A549 (cell line): ENCODE data around the gene TCOF1. TPM values are rescaled to one million over a fixed set of nuclear protein-coding genes. Genes with fewer than 3 reads are reported as not detected.
A peak's percentile ranks its signal among the peaks of the same experiment; 100 is the strongest.

Experiments
- ATAC-seq, 2 experiments: fragments of 200-7000 bp in 1 of 2; fragments of >200 bp in 1 of 2; cut with Nextera tagmentation in 1 of 2; cut with Tn5 transposase in 1 of 2; 3 replicates each; pipeline versions ENCODE4 v1.8.0 to v1.9.1; 2018 to 2020; ENCODE audit warnings: mild to moderate bottlenecking in 1 of 2, moderate library complexity in 1 of 2
- CTCF ChIA-PET: fragments of 300-600 bp; sonication (Branson Sonifier 250); formaldehyde crosslinking; extraction: SDS; loops from one replicate; lab custom pipeline; 2021; ENCODE audit warnings: antibody characterized with exemption, inconsistent platforms; lab: Yijun Ruan, JAX
- POLR2A ChIA-PET: fragments of 350-600 bp; formaldehyde crosslinking; extraction: SDS; loops from one replicate; lab custom pipeline; 2021; ENCODE audit warnings: antibody characterized with exemption, inconsistent platforms; lab: Yijun Ruan, JAX
- DNase-seq, 2 experiments: peaks; one replicate each; pipeline versions ENCODE4 v3.0.0 to v3.0.0-alpha.2; 2011 to 2016; ENCODE audit warnings: low read depth in 1 of 2, low spot score in 1 of 2
- FAIRE-seq: peaks from 2 replicates; lab custom pipeline; 2011; peaks lifted over from hg19 to GRCh38; lab: Jason Lieb, UNC
- H3K27ac ChIP-seq, 2 experiments: fragments of >200 bp; sonication (Bioruptor Twin); formaldehyde crosslinking; 3 replicates each; pipeline ENCODE4 v1.5.1; 2016 to 2017
- H3K4me1 ChIP-seq: fragments of >200 bp; sonication (Bioruptor Twin); formaldehyde crosslinking; 3 replicates; pipeline ENCODE4 v1.6.1; 2016
- H3K4me2 ChIP-seq: fragments of >200 bp; sonication (Bioruptor Twin); formaldehyde crosslinking; 3 replicates; pipeline ENCODE4 v1.6.1; 2016
- H3K4me3 ChIP-seq: fragments of >200 bp; sonication (Bioruptor Twin); formaldehyde crosslinking; 3 replicates; pipeline ENCODE4 v1.5.1; 2016
- H3K9me3 ChIP-seq: fragments of >200 bp; sonication (Bioruptor Twin); formaldehyde crosslinking; 3 replicates; pipeline ENCODE4 v1.6.1; 2016
- ATOH8 ChIP-seq: fragments of 250-450 bp; sonication (Bioruptor Pico); IDR thresholded peaks from 2 replicates; pipeline ENCODE4 v1.5.0; 2020; ENCODE audit warnings: low read depth, mild to moderate bottlenecking, moderate library complexity
- BHLHE40 ChIP-seq: IDR thresholded peaks from 2 replicates; pipeline ENCODE4 v1.6.1; 2012; ENCODE audit warnings: low read depth, low read length, inconsistent platforms
- CBX2 ChIP-seq: fragments of 200-600 bp; sonication (generic); IDR thresholded peaks from 2 replicates; pipeline ENCODE4 v1.6.1; 2016; ENCODE audit warnings: low read depth, mild to moderate bottlenecking, borderline replicate concordance
- CBX8 ChIP-seq: fragments of 200-600 bp; sonication (generic); IDR thresholded peaks from 2 replicates; pipeline ENCODE4 v1.6.1; 2016
- CEBPB ChIP-seq, 2 experiments: fragments of >200 bp in 1 of 2; sonication (Bioruptor Twin) in 1 of 2; formaldehyde crosslinking in 1 of 2; IDR thresholded peaks; 2 replicates each; pipeline ENCODE4 v1.6.1; 2012 to 2016
- CHD2 ChIP-seq: fragments of 150-350 bp; IDR thresholded peaks from 2 replicates; pipeline ENCODE4 v1.6.1; 2014; ENCODE audit warnings: low read length; ENCODE audit not compliant: partially characterized antibody
- CTCF ChIP-seq: fragments of >200 bp; sonication (Bioruptor Twin); formaldehyde crosslinking; IDR thresholded peaks from 3 replicates; pipeline ENCODE4 v1.5.1; 2016
- EHF ChIP-seq: fragments of 250-450 bp; sonication (Bioruptor Pico); IDR thresholded peaks from 2 replicates; pipeline ENCODE4 v1.5.0; 2020; ENCODE audit warnings: mild to moderate bottlenecking
- ELK1 ChIP-seq: fragments of 150-350 bp; IDR thresholded peaks from 2 replicates; pipeline ENCODE4 v1.6.1; 2014; ENCODE audit warnings: low read depth, mild to moderate bottlenecking, low read length
- EP300 ChIP-seq, 2 experiments: fragments of >200 bp; sonication (Bioruptor Twin); formaldehyde crosslinking; IDR thresholded peaks; 2 replicates in 1 of 2; 3 replicates in 1 of 2; pipeline ENCODE4 v1.6.1; 2016 to 2017
- ESRRA ChIP-seq: fragments of 150-350 bp; IDR thresholded peaks from 2 replicates; pipeline ENCODE4 v1.6.1; 2014; ENCODE audit warnings: mild to moderate bottlenecking, low read length, borderline replicate concordance
- FOSB ChIP-seq: fragments of 250-450 bp; sonication (Bioruptor Pico); IDR thresholded peaks from 2 replicates; pipeline ENCODE4 v1.5.0; 2020; ENCODE audit warnings: mild to moderate bottlenecking, moderate library complexity
- FOSL2 ChIP-seq, 2 experiments: fragments of 450-650 bp in 1 of 2; fragments of >200 bp in 1 of 2; sonication (Bioruptor Twin) in 1 of 2; formaldehyde crosslinking; IDR thresholded peaks; 2 replicates each; pipeline versions ENCODE4 v1.5.0 to v1.6.1; 2016 to 2020; ENCODE audit warnings: mild to moderate bottlenecking in 1 of 2, moderate library complexity in 1 of 2
- HES2 ChIP-seq: fragments of >200 bp; sonication (Bioruptor Twin); formaldehyde crosslinking; IDR thresholded peaks from 2 replicates; pipeline ENCODE4 v1.6.1; 2016
- HEYL ChIP-seq: fragments of 250-450 bp; sonication (Bioruptor Pico); IDR thresholded peaks from 2 replicates; pipeline ENCODE4 v1.8.0; 2021; ENCODE audit warnings: mild to moderate bottlenecking, moderate library complexity
- HOXA7 ChIP-seq: fragments of 250-450 bp; sonication (Bioruptor Pico); IDR thresholded peaks from 2 replicates; pipeline ENCODE4 v1.5.0; 2020; ENCODE audit warnings: mild to moderate bottlenecking, moderate library complexity
- HOXB5 ChIP-seq: fragments of 250-450 bp; sonication (Bioruptor Pico); IDR thresholded peaks from 2 replicates; pipeline ENCODE4 v1.5.0; 2020; ENCODE audit warnings: mild to moderate bottlenecking, moderate library complexity
- JUN ChIP-seq, 2 experiments: fragments of >200 bp; sonication (Bioruptor Twin); formaldehyde crosslinking; IDR thresholded peaks; 2 replicates in 1 of 2; 3 replicates in 1 of 2; pipeline ENCODE4 v1.6.1; 2016 to 2017
- KDM1A ChIP-seq: fragments of 200-600 bp; sonication (generic); IDR thresholded peaks from 2 replicates; pipeline ENCODE4 v1.6.1; 2016; ENCODE audit warnings: low read depth, mild to moderate bottlenecking
- KDM5A ChIP-seq: fragments of 200-600 bp; sonication (generic); IDR thresholded peaks from 2 replicates; pipeline ENCODE4 v1.6.1; 2016; ENCODE audit warnings: antibody characterized with exemption, mild to moderate bottlenecking
- MAFK ChIP-seq: fragments of 450-650 bp; IDR thresholded peaks from 2 replicates; pipeline ENCODE4 v1.6.1; 2014; ENCODE audit not compliant: partially characterized antibody
- MAX ChIP-seq: IDR thresholded peaks from 2 replicates; pipeline ENCODE4 v1.6.1; 2012
- MYC ChIP-seq: IDR thresholded peaks from 2 replicates; pipeline ENCODE4 v1.6.1; 2012; ENCODE audit warnings: mild to moderate bottlenecking, inconsistent platforms, low read length, improper control_type of control experiment, borderline replicate concordance
- PBX3 ChIP-seq: IDR thresholded peaks from 2 replicates; pipeline ENCODE4 v1.6.1; 2012
- PHF8 ChIP-seq: fragments of 200-600 bp; sonication (generic); IDR thresholded peaks from 2 replicates; pipeline ENCODE4 v1.6.1; 2016; ENCODE audit warnings: low read depth, mild to moderate bottlenecking, antibody characterized with exemption, moderate library complexity, borderline replicate concordance
- POLR2A ChIP-seq: IDR thresholded peaks from 2 replicates; pipeline ENCODE4 v1.6.1; 2012; ENCODE audit warnings: mild to moderate bottlenecking, low read length
- RAD21 ChIP-seq, 2 experiments: fragments of >200 bp in 1 of 2; sonication (Bioruptor Twin) in 1 of 2; formaldehyde crosslinking in 1 of 2; IDR thresholded peaks in 1 of 2; conservative IDR thresholded peaks in 1 of 2; 2 replicates in 1 of 2; 3 replicates in 1 of 2; pipeline ENCODE4 v1.6.1; 2012 to 2018; ENCODE audit warnings: inconsistent platforms in 1 of 2
- RARB ChIP-seq: fragments of 250-450 bp; sonication (Bioruptor Pico); IDR thresholded peaks from 2 replicates; pipeline ENCODE4 v1.8.0; 2021; ENCODE audit warnings: mild to moderate bottlenecking, moderate library complexity
- REST ChIP-seq: fragments of 200-600 bp; sonication (generic); IDR thresholded peaks from 2 replicates; pipeline ENCODE4 v1.6.1; 2016; ENCODE audit warnings: antibody characterized with exemption, mild to moderate bottlenecking, moderate library complexity
- SMC3 ChIP-seq: fragments of >200 bp; sonication (Bioruptor Twin); formaldehyde crosslinking; IDR thresholded peaks from 3 replicates; pipeline ENCODE4 v1.6.1; 2018; ENCODE audit warnings: inconsistent platforms
- SREBF2 ChIP-seq: fragments of 450-650 bp; IDR thresholded peaks from 2 replicates; pipeline ENCODE4 v1.6.1; 2014; ENCODE audit warnings: mild to moderate bottlenecking, moderate library complexity
- USF2 ChIP-seq: fragments of 450-650 bp; IDR thresholded peaks from 2 replicates; pipeline ENCODE4 v1.6.1; 2014; ENCODE audit warnings: antibody characterized with exemption
- ZSCAN20 ChIP-seq: fragments of 250-450 bp; sonication (Bioruptor Pico); IDR thresholded peaks from 2 replicates; pipeline ENCODE4 v1.8.0; 2022; ENCODE audit warnings: mild to moderate bottlenecking, moderate library complexity
- WGBS: methylation state at CpG from one replicate; pipeline ENCODE4 v1.1.6; 2017; ENCODE audit errors: missing lambda C conversion rate; 5-methylcytosine and 5-hydroxymethylcytosine counted together
- polyA plus RNA-seq, 4 experiments: library from polyadenylated mRNA; depleted of rRNA in 3 of 4; stranded (reverse); fragments of >200 nt; fragmentation: RNase III in 1 of 4; extraction: RNeasy Plus Mini Kit Qiagen cat#74134 plus additional on column Dnase treatment in 1 of 4; gene quantifications; 2 replicates in 3 of 4; 3 replicates in 1 of 4; pipeline ENCODE4 v1.2.3, GENCODE V29; 2011 to 2017

The TCOF1 gene
- polyA plus RNA-seq, 2 of the 4 experiments (the other 2 are of a cell fraction) = 17.5 to 47.1 TPM

- no peaks in the 10 kb centered on the region for H3K9me3 ChIP-seq
- ATAC-seq (peak in 1 of 2 experiments; percentile 5; a peak in 2 of 6 replicates), FAIRE-seq (no peak), DNase-seq (no peak)
- no peak overlapping the region for H3K27ac ChIP-seq
- H3K4me1 ChIP-seq = peaks cover 32% of the 10 kb centered on the region
- WGBS = 90% methylated on average over 6 of the region's 6 CpGs
- no peak overlapping the region for H3K4me2 ChIP-seq
- ChIA-PET CTCF (interaction anchor here (1.0 to 2.1 kb wide), 2 partner anchors 8 to 9 kb away, joined by 3 to 5 read pairs; no protein-coding TSS in a partner anchor), POLR2A (no interaction called here)
- H3K4me3 ChIP-seq = no peak overlapping the region
- TF ChIP-seq HEYL (CRISPR knock-in tag) = no peak
- no peak for TF ChIP-seq CTCF
- no peak for TF ChIP-seq RAD21 (conservative IDR thresholded peaks at IDR 0.05 in 1 of 2, IDR thresholded peaks at IDR 0.05 in 1 of 2)
- TF ChIP-seq PBX3 = no peak
- no peak for TF ChIP-seq KDM5A
- peak; percentile 39 to 77; a peak in 3 of 4 replicates for TF ChIP-seq CEBPB (IDR thresholded peaks at IDR 0.05)
- TF ChIP-seq MAX = no peak
- TF ChIP-seq HOXA7 = peak; percentile 94
- TF ChIP-seq SMC3 = no peak
- no peak for TF ChIP-seq ELK1
- TF ChIP-seq EHF (CRISPR knock-in tag) = no peak
- no peak for TF ChIP-seq ESRRA
- TF ChIP-seq ATOH8 (CRISPR knock-in tag) = no peak
- no peak for TF ChIP-seq HOXB5 (CRISPR knock-in tag)
- no peak for TF ChIP-seq USF2
- no peak for TF ChIP-seq BHLHE40
- no peak for TF ChIP-seq SREBF2
- TF ChIP-seq FOSB (CRISPR knock-in tag) = no peak; the same call in 1 of the 2 replicates
- TF ChIP-seq CBX2 = no peak
- no peak for TF ChIP-seq ZSCAN20
- TF ChIP-seq KDM1A = no peak
- peak; percentile 81 for TF ChIP-seq RARB (CRISPR knock-in tag)
- no peak for TF ChIP-seq MAFK
- no peak for TF ChIP-seq REST
- TF ChIP-seq MYC = no peak
- no peak for TF ChIP-seq HES2
- no peak for TF ChIP-seq POLR2A
- no peak for TF ChIP-seq CBX8
- TF ChIP-seq EP300 (IDR thresholded peaks at IDR 0.05) = no peak
- TF ChIP-seq FOSL2 (IDR thresholded peaks at IDR 0.05) = no peak
- no peak for TF ChIP-seq FOSL2 (CRISPR knock-in tag; IDR thresholded peaks at IDR 0.05)
- TF ChIP-seq PHF8 = no peak
- peak in 1 of 2 experiments; percentile 39; a peak in 1 of 5 replicates for TF ChIP-seq JUN (IDR thresholded peaks at IDR 0.05)
- no peak for TF ChIP-seq CHD2
These were observed 85.2 kb downstream of the TCOF1 start for GRCh38 chr5:150442699-150443080.
